Liver (tissue), 3 donors: ENCODE data around the gene WTIP.

ENCODE experiments used
- CTCF ChIP-seq: fragments of 150-350 bp; IDR thresholded peaks from 2 replicates; pipeline ENCODE4 v1.5.1; 2017; ENCODE audit warnings: improper control_type of control experiment, low read depth, low read length; ENCODE audit not compliant: missing input control
- GABPA ChIP-seq, 2 donors: IDR thresholded peaks in 1 of 2; conservative IDR thresholded peaks in 1 of 2; 2 replicates each; pipeline ENCODE4 v1.6.1; 2016; ENCODE audit warnings: antibody characterized with exemption in 2 of 2, mild to moderate bottlenecking in 1 of 2, moderate library complexity in 1 of 2
- MAX ChIP-seq: IDR thresholded peaks from 2 replicates; pipeline ENCODE4 v1.6.1; 2016; ENCODE audit warnings: antibody characterized with exemption
- SP1 ChIP-seq: IDR thresholded peaks from 2 replicates; pipeline ENCODE4 v1.6.1; 2018; ENCODE audit warnings: antibody characterized with exemption, mild to moderate bottlenecking
- TAF1 ChIP-seq: conservative IDR thresholded peaks from 2 replicates; pipeline ENCODE4 v1.6.1; 2016; ENCODE audit warnings: antibody characterized with exemption, mild to moderate bottlenecking
- TF ChIP-seq, protein P1 (sequence below): IDR thresholded peaks from 2 replicates; pipeline ENCODE4 v1.6.1; 2016; ENCODE audit warnings: antibody characterized with exemption, mild to moderate bottlenecking
- TF ChIP-seq, protein P2 (sequence below): IDR thresholded peaks from 2 replicates; pipeline ENCODE4 v1.6.1; 2016; ENCODE audit warnings: antibody characterized with exemption
- donor health status: healthy.
- donor health status: healthy.

- no peak for TF ChIP-seq CTCF
- TF ChIP-seq GABPA (IDR thresholded peaks at IDR 0.05 in 1 of 2, conservative IDR thresholded peaks at IDR 0.05 in 1 of 2) = no peak
- no peak for TF ChIP-seq SP1
- TF ChIP-seq TAF1 = no peak
- TF ChIP-seq, protein P1, sequence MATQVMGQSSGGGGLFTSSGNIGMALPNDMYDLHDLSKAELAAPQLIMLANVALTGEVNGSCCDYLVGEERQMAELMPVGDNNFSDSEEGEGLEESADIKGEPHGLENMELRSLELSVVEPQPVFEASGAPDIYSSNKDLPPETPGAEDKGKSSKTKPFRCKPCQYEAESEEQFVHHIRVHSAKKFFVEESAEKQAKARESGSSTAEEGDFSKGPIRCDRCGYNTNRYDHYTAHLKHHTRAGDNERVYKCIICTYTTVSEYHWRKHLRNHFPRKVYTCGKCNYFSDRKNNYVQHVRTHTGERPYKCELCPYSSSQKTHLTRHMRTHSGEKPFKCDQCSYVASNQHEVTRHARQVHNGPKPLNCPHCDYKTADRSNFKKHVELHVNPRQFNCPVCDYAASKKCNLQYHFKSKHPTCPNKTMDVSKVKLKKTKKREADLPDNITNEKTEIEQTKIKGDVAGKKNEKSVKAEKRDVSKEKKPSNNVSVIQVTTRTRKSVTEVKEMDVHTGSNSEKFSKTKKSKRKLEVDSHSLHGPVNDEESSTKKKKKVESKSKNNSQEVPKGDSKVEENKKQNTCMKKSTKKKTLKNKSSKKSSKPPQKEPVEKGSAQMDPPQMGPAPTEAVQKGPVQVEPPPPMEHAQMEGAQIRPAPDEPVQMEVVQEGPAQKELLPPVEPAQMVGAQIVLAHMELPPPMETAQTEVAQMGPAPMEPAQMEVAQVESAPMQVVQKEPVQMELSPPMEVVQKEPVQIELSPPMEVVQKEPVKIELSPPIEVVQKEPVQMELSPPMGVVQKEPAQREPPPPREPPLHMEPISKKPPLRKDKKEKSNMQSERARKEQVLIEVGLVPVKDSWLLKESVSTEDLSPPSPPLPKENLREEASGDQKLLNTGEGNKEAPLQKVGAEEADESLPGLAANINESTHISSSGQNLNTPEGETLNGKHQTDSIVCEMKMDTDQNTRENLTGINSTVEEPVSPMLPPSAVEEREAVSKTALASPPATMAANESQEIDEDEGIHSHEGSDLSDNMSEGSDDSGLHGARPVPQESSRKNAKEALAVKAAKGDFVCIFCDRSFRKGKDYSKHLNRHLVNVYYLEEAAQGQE = no peak
- TF ChIP-seq, protein P2, sequence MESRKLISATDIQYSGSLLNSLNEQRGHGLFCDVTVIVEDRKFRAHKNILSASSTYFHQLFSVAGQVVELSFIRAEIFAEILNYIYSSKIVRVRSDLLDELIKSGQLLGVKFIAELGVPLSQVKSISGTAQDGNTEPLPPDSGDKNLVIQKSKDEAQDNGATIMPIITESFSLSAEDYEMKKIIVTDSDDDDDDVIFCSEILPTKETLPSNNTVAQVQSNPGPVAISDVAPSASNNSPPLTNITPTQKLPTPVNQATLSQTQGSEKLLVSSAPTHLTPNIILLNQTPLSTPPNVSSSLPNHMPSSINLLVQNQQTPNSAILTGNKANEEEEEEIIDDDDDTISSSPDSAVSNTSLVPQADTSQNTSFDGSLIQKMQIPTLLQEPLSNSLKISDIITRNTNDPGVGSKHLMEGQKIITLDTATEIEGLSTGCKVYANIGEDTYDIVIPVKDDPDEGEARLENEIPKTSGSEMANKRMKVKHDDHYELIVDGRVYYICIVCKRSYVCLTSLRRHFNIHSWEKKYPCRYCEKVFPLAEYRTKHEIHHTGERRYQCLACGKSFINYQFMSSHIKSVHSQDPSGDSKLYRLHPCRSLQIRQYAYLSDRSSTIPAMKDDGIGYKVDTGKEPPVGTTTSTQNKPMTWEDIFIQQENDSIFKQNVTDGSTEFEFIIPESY = no peak
- TF ChIP-seq MAX = no peak
Measured at GRCh38 chr19:34457446-34457845, 24.1 kb upstream of the WTIP start.
